GM10248 (cell line): ENCODE data around the gene BRPF3.

Experiments
- CTCF ChIA-PET: fragments of 300-600 bp; sonication (Branson Sonifier 250); formaldehyde crosslinking; extraction: SDS; loops from one replicate; lab custom pipeline; 2021; ENCODE audit warnings: antibody characterized with exemption; lab: Yijun Ruan, JAX
- POLR2A ChIA-PET: fragments of 350-650 bp; sonication (Branson Sonifier 250); formaldehyde crosslinking; extraction: SDS; loops from one replicate; lab custom pipeline; 2020; ENCODE audit warnings: antibody characterized with exemption; lab: Yijun Ruan, JAX
- DNase-seq: peaks from one replicate; pipeline ENCODE4 v3.0.0; 2012; ENCODE audit errors: extremely low spot score
- TF ChIP-seq, protein P1 (sequence below): IDR thresholded peaks from 2 replicates; pipeline ENCODE4 v1.5.1; 2012; ENCODE audit warnings: mild to moderate bottlenecking, low read depth; ENCODE audit errors: extremely low read depth, missing control alignments, control extremely low read depth

The BRPF3 gene

DNA sequence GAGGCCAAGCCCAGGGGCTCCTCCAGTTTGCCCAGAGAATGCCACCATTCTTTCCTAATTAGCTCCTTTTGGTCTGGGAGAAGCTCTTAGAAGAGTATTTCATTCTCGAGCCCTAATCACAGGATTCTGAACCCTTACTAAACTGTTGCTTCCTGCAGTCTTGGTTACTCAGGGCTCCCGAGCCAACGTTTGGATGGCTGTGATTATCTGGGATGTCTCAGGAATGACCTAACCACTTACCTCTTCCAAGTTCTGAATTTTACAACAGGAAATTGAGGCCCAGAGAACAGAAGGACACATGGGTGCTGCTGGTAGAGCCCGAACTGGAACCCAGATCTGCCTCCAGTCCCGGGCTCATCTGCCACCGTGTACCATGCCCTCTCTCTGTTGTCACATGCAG is 51.1 kb downstream of the BRPF3 start:
- DNase-seq = no peak
- POLR2A ChIA-PET = no interaction called here

DNA sequence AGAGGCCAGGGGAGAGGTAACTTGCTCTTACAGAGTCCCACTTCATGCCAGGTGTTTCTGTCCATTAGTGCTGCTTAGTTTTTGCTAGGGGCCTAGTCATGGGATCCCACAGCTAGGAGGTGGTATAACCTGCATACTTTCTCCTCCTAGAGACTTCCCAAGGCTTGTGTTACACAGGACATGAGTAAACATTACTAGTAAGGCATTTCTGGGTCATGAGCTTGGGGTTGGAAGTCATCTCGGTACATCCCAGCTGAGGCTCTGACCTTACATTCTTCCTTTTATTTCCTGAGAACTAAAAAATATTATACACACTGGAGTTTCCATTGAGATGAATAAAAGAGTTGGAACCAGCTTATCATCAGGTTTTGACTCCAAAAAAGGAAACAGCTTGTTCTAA is 52.4 kb downstream of the BRPF3 start:
- DNase-seq = no peak

More for the DNA sequence above, 51.1 kb downstream of the BRPF3 start:
- TF ChIP-seq, protein P1, sequence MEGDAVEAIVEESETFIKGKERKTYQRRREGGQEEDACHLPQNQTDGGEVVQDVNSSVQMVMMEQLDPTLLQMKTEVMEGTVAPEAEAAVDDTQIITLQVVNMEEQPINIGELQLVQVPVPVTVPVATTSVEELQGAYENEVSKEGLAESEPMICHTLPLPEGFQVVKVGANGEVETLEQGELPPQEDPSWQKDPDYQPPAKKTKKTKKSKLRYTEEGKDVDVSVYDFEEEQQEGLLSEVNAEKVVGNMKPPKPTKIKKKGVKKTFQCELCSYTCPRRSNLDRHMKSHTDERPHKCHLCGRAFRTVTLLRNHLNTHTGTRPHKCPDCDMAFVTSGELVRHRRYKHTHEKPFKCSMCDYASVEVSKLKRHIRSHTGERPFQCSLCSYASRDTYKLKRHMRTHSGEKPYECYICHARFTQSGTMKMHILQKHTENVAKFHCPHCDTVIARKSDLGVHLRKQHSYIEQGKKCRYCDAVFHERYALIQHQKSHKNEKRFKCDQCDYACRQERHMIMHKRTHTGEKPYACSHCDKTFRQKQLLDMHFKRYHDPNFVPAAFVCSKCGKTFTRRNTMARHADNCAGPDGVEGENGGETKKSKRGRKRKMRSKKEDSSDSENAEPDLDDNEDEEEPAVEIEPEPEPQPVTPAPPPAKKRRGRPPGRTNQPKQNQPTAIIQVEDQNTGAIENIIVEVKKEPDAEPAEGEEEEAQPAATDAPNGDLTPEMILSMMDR = no peak
- CTCF ChIA-PET = no interaction called here

DNA sequence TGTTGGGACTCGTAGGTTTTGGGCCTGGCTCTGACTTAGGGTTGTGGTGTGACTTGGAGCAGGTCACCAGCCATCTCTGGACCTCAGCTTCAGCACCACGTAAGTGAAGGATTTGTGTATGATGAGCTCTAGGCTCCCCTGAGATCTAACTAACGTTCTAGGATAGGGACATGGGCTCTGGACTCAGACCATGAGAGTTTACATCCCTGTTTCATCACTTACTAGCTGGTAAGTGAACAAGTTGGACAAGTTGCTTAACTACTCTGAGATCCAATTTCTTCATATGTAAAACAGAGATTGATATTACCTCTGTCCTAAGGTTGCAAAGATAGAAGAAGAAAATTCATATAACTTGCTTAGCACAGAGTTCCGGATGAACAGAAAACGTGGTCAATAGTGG is 53.0 kb downstream of the BRPF3 start:
- no peak for DNase-seq
- ChIA-PET POLR2A (no interaction called here), CTCF (interaction anchor here (1.2 kb wide), 1 partner anchor 111 kb away, joined by 4 read pairs; no protein-coding TSS in a partner anchor)
- TF ChIP-seq, protein P1 = no peak

More for the DNA sequence above, 52.4 kb downstream of the BRPF3 start:
- CTCF ChIA-PET = interaction anchor here (1.2 kb wide), 1 partner anchor 111 kb away, joined by 4 read pairs; no protein-coding TSS in a partner anchor
- TF ChIP-seq, protein P1 = no peak
- POLR2A ChIA-PET = no interaction called here

DNA sequence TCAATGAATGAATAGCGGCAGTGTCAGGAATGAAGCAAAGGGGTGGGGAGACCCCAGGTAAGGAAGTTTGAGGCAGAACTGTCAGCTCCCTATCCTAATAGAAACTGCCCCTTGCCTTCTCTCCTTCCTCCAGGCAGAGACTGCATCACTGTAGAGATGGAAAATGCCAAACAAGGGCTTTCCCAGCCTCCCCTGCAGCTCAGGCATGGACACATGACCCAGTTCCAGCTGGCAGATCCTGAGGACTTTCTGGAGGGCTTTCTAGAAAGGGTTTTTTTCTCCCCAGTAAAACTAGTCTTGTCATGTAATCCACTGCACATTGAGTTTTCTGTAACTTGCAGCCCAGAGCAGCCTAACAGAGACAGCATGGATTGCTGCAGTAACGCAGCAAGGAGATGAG is 55.5 kb downstream of the BRPF3 start:
- POLR2A ChIA-PET = no interaction called here
- DNase-seq = no peak
- CTCF ChIA-PET = interaction anchor here (1.2 to 2.3 kb wide), 2 partner anchors 9 to 108 kb away, joined by 3 to 7 read pairs; no protein-coding TSS in a partner anchor
- TF ChIP-seq, protein P1 = no peak

DNA sequence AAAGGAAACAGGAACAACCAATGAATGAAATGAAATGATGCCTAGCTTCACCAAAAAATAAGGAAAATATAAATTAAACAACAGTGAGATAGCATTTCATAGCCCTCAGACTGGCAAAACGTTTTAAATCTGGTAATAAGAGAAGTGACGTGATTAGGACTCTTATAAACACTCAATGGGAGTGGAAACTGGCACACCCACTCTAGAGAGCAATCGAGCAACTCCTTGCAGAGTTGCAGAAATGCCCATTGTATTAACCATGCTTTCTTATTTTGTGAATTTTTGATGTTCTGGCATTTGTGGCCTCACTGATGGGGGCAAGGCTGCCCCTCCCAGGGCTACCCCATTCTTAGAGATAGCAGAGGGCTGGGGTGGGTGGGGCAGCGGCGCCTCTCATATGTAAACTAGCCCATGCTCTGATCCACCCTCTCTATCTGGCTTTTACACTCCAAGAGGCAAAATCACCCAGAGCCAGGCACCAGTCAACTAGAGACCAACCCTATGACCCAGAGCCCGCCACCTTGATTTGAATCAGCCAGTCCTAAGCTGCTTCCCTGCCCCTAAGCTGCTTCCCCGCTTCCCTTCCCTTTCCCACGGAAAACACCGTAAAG is 67.0 kb downstream of the BRPF3 start:
- TF ChIP-seq, protein P1 = no peak
- CTCF ChIA-PET = interaction anchor here (0.8 kb wide), 1 partner anchor 78 kb away, joined by 3 read pairs; no protein-coding TSS in a partner anchor
- POLR2A ChIA-PET = no interaction called here
- DNase-seq = no peak

DNA sequence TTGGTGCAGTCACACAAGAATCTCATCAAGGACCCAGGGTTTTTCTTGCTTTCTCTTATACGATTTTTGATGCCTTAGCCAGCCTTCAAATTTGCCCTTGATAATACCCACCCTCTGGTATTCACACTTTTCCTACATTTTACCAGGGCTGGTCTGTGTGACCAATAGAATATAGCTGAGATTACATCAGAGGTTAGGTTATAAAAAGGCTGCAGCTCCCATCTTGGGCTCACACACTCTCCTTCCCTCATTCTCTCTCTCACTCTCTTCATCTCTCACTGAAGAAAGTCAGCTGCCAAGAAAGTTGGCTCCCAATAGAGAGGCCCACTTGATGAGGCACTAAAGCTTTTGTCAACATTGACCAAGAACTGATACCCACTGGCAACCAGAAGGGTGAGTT is 69.2 kb downstream of the BRPF3 start:
- CTCF ChIA-PET = interaction anchor here (1.0 to 1.5 kb wide), 3 partner anchors 12 to 75 kb away, joined by 3 read pairs; no protein-coding TSS in a partner anchor
- DNase-seq = no peak
- POLR2A ChIA-PET = no interaction called here
- TF ChIP-seq, protein P1 = no peak
